HEK293T (cell line): ENCODE data around the gene CBX1.

ENCODE experiments used
- CTCF ChIA-PET: fragments of 350-600 bp; formaldehyde crosslinking; extraction: SDS; loops from one replicate; lab custom pipeline; 2021; ENCODE audit warnings: antibody characterized with exemption, inconsistent platforms; lab: Yijun Ruan, JAX
- POLR2A ChIA-PET: fragments of 350-600 bp; formaldehyde crosslinking; extraction: SDS; loops from one replicate; lab custom pipeline; 2020; ENCODE audit warnings: antibody characterized with exemption, inconsistent platforms; lab: Yijun Ruan, JAX
- DNase-seq: peaks from one replicate; pipeline ENCODE4 v3.0.0; 2012; ENCODE audit warnings: mixed read lengths; ENCODE audit errors: extremely low spot score
- ARNT ChIP-seq: fragments of 450-650 bp; IDR thresholded peaks from 2 replicates; pipeline ENCODE4 v1.6.1; 2017; ENCODE audit warnings: mild to moderate bottlenecking
- BHLHE40 ChIP-seq: fragments of 450-650 bp; IDR thresholded peaks from 2 replicates; pipeline ENCODE4 v1.6.1; 2016; ENCODE audit warnings: mild to moderate bottlenecking, moderate library complexity, borderline replicate concordance
- CTBP1 ChIP-seq: fragments of 450-650 bp; IDR thresholded peaks from 2 replicates; pipeline ENCODE4 v1.6.1; 2016; ENCODE audit warnings: borderline replicate concordance
- ELF4 ChIP-seq: fragments of 450-650 bp; IDR thresholded peaks from 2 replicates; pipeline ENCODE4 v1.6.1; 2017; ENCODE audit warnings: antibody characterized with exemption
- FOXA1 ChIP-seq: fragments of 450-650 bp; IDR thresholded peaks from 2 replicates; pipeline ENCODE4 v1.6.1; 2016; ENCODE audit warnings: mild to moderate bottlenecking
- FOXK2 ChIP-seq: fragments of 450-650 bp; IDR thresholded peaks from 2 replicates; pipeline ENCODE4 v1.6.1; 2016; ENCODE audit warnings: mild to moderate bottlenecking
- FOXM1 ChIP-seq: fragments of 450-650 bp; IDR thresholded peaks from 2 replicates; pipeline ENCODE4 v1.6.1; 2017; ENCODE audit warnings: mild to moderate bottlenecking, borderline replicate concordance
- HDGF ChIP-seq: fragments of 450-650 bp; IDR thresholded peaks from 2 replicates; pipeline ENCODE4 v1.6.1; 2017; ENCODE audit warnings: antibody characterized with exemption, borderline replicate concordance
- L3MBTL2 ChIP-seq: fragments of 450-650 bp; conservative IDR thresholded peaks from 2 replicates; pipeline ENCODE4 v1.6.1; 2016; ENCODE audit warnings: mild to moderate bottlenecking
- LEF1 ChIP-seq: fragments of 450-650 bp; IDR thresholded peaks from 2 replicates; pipeline ENCODE4 v1.6.1; 2017; ENCODE audit warnings: mild to moderate bottlenecking, borderline replicate concordance
- NFRKB ChIP-seq: fragments of 450-650 bp; IDR thresholded peaks from 2 replicates; pipeline ENCODE4 v1.6.1; 2016; ENCODE audit warnings: mild to moderate bottlenecking, moderate library complexity
- PKNOX1 ChIP-seq: fragments of 450-650 bp; IDR thresholded peaks from 2 replicates; pipeline ENCODE4 v1.6.1; 2016
- SP1 ChIP-seq: fragments of 450-650 bp; IDR thresholded peaks from 2 replicates; pipeline ENCODE4 v1.6.1; 2017
- SUZ12 ChIP-seq: fragments of 450-650 bp; IDR thresholded peaks from 2 replicates; pipeline ENCODE4 v1.6.1; 2016; ENCODE audit warnings: mild to moderate bottlenecking
- TARDBP ChIP-seq: fragments of 450-650 bp; IDR thresholded peaks from 2 replicates; pipeline ENCODE4 v1.6.1; 2016
- ZNF384 ChIP-seq: fragments of 450-650 bp; IDR thresholded peaks from 2 replicates; pipeline ENCODE4 v1.6.1; 2016

CBX1 gene

DNA sequence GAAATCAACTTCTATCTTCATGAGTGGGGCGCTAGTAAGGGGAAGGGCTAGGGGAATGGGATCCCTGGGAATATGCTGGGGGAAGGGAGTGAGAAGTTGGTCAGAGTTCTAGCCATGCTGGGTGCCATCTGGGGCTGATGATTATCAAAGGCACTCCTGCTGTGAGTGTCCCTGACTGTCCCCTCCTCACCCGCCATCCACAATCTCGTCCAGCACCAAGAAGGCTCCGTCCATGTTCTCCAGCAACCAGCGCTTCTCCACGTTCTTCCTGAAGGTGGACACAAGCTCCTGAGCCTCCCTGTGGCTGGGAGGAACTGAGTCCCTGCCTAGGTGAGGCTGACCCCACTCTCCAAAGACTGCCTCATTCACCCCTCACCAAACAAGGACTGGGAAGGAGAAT lies 69.3 kb downstream of the CBX1 start:
- DNase-seq, result no peak
- ChIA-PET POLR2A (interaction anchor here (7.9 kb wide), 1 partner anchor 15 kb away, joined by 121 read pairs; the partner anchor contains the start of gene NFE2L1), CTCF (no interaction called here)
- TF ChIP-seq PKNOX1 (no peak), CTBP1 (no peak), LEF1 (no peak), ZNF384 (no peak), FOXK2 (no peak), SP1 (no peak), ELF4 (no peak), FOXA1 (no peak), NFRKB (no peak), SUZ12 (no peak), BHLHE40 (no peak), TARDBP (no peak), L3MBTL2 (no peak), ARNT (no peak)

DNA sequence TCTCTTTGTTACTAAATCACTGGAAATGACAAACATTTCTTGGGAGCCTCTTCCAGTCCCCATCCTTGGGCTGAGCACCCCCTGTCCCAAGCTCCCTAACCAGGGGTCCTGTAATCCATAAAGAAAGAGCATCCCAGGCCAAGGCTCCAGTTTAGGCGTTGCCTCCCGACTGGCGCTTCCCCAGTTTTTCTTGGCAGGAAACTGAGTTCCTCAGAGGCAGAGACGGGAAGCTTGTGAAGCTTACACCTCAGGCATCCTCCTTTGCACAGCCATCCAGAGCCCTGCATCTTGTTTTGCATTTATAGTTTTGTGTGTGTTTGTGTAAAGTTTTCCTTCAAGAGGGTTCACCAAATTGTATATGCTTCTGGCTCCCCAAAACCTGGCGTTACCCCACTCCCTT lies 70.7 kb downstream of the CBX1 start:
- ChIA-PET POLR2A (interaction anchor here (1.2 to 7.9 kb wide), 4 partner anchors 16 to 89 kb away, joined by 3 to 121 read pairs (median 4); partner anchors contain the start of genes NFE2L1 and PNPO), CTCF (interaction anchor here (0.5 to 1.6 kb wide), 3 partner anchors 20 to 135 kb away, joined by 3 to 4 read pairs (median 3); no protein-coding TSS in a partner anchor)
- DNase-seq, result no peak
- TF ChIP-seq PKNOX1 (no peak), FOXM1 (no peak), SUZ12 (no peak), FOXA1 (no peak), ELF4 (no peak), CTBP1 (no peak), TARDBP (no peak), LEF1 (no peak), L3MBTL2 (no peak), SP1 (no peak), FOXK2 (no peak), ARNT (no peak), HDGF (no peak), BHLHE40 (no peak), ZNF384 (no peak), NFRKB (no peak)

GRCh38 chr17:48028736-48029135 lies 72.5 kb downstream of the CBX1 start:
- POLR2A ChIA-PET, result interaction anchor here (7.9 kb wide), 1 partner anchor 18 kb away, joined by 121 read pairs; the partner anchor contains the start of gene NFE2L1
- CTCF ChIA-PET, result interaction anchor here (1.0 kb wide), 1 partner anchor 46 kb away, joined by 5 read pairs; no protein-coding TSS in a partner anchor
- TF ChIP-seq ELF4 (no peak), L3MBTL2 (no peak), SP1 (no peak), NFRKB (no peak), HDGF (no peak), CTBP1 (no peak), ARNT (no peak), LEF1 (no peak), ZNF384 (no peak), BHLHE40 (no peak)
- DNase-seq, result no peak

DNA sequence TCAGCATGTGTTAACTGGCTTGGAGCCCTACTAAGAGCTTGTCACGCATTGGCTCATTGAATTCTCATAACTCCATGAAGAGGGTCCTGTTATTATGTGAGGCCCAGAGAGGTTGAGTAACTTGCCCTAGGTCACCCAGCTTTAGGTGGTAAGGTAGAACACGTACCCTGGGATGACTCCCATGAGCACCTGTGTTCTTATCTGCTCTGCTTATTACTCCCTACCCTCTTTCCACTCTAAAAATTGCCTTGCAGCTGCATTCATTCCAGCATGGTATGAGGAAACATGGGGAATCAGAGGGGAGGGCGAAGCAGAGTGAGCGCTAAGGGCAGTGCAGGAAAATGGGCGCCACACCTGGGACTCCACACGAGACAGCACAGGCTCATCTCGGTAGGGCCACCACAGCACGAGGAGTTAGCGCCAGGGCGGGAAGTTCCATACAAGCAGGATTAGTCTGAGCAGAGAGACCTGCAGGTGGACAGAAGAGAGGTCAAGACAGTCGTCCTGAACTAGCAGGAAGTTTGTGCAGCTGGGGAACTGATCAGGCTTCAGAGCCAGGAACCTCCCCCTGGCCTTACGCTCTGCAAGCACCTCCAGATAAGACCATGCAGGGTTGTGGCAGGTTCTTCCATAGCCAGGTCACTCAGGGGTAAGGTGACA lies 73.8 kb downstream of the CBX1 start:
- no peak for TF ChIP-seq SUZ12
- TF ChIP-seq LEF1, result no peak
- no peak for TF ChIP-seq PKNOX1
- no peak for TF ChIP-seq ARNT
- DNase-seq, result no peak
- POLR2A ChIA-PET, result interaction anchor here (1.3 to 7.9 kb wide), 2 partner anchors 19 to 57 kb away, joined by 3 to 121 read pairs; partner anchors contain the start of gene NFE2L1
- CTCF ChIA-PET, result interaction anchor here (0.6 to 3.5 kb wide), 14 partner anchors 8 to 157 kb away, joined by 3 to 27 read pairs (median 6); no protein-coding TSS in a partner anchor

- TF ChIP-seq HDGF (no peak; the same call in 1 of the 2 replicates), ZNF384 (no peak), L3MBTL2 (no peak), FOXK2 (no peak)
- CTCF ChIA-PET, result interaction anchor here (0.6 to 3.5 kb wide), 24 partner anchors 9 to 237 kb away, joined by 3 to 27 read pairs (median 5); no protein-coding TSS in a partner anchor
- POLR2A ChIA-PET, result interaction anchor here (1.3 to 7.9 kb wide), 4 partner anchors 20 to 85 kb away, joined by 3 to 121 read pairs (median 4); partner anchors contain the start of genes NFE2L1 and PNPO
- peak; percentile 86 for DNase-seq
Observed at GRCh38 chr17:48026502-48027321, 74.6 kb downstream of the CBX1 start.
